Suppressor macrophage treated with lipopolysaccharide for 1 hour (primary cell): ENCODE results near the gene SRMS.

Experiments
- DNase-seq, 3 donors: peaks; one replicate each; pipeline ENCODE4 v3.0.0-alpha.2; 2020 to 2022

SRMS gene, protein sequence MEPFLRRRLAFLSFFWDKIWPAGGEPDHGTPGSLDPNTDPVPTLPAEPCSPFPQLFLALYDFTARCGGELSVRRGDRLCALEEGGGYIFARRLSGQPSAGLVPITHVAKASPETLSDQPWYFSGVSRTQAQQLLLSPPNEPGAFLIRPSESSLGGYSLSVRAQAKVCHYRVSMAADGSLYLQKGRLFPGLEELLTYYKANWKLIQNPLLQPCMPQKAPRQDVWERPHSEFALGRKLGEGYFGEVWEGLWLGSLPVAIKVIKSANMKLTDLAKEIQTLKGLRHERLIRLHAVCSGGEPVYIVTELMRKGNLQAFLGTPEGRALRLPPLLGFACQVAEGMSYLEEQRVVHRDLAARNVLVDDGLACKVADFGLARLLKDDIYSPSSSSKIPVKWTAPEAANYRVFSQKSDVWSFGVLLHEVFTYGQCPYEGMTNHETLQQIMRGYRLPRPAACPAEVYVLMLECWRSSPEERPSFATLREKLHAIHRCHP

DNA sequence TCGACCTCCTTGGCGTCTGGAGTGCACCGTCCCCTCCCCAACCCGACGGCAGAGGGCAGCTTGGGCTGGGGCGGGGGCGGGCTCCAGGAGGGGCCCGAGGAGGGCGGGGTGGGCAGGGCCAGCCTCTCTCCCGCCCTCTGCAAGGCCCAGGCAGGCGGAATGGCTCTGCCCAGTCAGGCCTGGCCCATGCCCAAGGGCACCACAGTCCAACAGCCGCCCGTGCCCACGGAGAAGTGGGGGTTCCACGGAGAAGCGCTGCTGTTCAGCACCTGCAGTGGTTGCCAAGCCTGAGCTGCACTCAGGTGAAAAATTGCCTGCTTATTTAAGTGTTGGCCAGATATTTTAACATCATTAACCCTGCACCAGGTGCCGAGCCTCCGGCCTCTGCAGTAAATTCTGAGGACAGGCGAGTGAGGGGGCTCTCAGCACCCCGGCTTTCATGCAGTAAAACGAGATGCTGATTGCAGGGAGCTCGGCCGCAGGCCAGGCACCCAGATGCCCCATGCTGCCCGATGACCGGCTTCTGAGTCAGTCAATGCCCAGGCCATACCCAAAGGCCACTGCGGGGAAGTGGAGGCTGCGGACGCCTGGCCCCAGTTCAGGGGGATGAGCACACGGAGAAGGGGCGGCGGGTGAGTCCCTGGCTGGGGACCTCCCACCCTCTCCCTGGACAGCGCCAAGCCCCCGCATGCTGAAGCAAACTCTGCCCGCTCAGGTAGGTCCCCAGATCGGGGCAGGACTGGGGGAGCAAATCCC is at the start of gene SRMS:
Gene SRMS (minus strand): TSS at position 25 of the 756 bp plus-strand sequence. CDS start 286 bp downstream, outside the sequence.
- DNase-seq, result no peak

DNA sequence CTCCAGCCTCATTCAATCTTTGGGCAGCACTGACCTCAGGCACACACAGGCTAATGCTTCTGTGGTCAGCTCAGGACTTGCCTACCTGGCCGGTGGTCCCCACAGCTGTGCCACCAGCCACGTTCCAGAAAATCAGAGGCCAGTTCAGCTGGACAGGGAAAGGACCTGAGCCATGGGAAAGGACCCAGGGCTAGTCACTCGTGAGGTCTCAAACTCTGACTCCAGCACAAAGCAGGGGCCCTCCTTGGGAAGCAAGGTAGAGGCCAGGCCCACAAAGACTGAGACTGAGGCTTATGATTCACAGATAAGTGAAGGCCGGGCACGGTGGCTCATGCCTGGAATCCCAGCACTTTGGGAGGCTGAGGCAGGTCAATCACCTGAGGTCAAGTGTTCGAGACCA is 48.9 kb upstream of the SRMS start:
- no peak for DNase-seq

DNA sequence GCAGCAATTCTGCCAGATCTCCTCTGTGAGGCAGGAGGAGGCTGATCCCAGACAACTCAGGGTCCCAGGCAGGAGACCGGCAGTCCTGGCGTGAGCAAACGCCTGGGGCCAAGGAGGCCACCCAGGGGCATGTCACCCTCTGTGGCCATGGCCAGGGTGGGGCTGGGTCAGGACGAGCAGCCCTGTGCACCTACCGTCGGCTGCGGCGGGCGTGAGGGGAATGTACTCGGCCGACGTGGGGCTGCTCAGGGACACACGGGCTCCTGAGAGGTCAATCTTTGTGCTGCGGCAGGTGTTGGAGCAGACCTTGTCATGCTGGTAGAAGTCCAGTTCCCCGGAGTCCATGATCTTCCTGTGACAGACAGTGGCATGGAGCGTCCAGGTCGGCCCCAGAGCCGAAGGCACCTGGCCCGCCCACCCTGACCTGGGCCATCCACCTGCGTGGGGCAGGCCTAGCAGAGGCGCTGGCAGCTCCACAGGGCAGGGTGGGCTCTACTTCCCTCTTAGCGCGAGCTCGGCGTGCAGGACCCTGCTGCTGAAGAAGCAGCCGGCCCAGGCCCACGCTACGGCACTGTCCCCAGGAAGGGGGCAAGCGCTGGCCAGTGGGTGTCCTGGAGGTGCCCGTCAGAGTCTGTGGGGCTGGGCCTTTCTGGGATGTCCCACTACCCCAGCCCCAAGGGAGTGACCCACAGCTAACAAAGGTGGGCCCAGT is 48.0 kb upstream of the SRMS start:
- no peak for DNase-seq

DNA sequence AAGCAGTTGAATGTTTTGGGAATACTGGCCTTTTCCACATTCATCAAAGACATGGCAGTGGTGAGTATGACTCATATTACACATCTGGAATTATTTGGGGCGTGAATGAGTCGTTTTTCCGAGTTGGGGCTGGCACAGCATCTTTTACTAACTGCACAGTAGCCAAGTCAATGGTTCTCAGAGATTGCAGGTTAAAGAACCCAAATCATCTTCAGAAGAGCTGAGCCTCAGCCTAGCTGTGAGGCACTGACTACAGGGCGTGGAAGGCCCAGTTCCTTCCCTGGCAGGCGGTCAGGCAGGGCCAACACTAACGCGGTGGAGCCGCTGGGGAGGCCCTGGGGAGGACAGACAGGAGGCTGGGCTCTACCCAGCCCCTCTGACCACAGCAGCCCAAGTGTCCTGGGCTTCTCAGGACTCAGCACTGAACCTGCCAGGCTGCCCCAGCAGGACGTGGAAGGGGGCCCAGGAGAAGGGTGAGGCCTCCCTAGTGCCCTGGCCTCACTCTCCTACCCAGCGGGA is 46.6 kb upstream of the SRMS start:
- DNase-seq, result no peak

DNA sequence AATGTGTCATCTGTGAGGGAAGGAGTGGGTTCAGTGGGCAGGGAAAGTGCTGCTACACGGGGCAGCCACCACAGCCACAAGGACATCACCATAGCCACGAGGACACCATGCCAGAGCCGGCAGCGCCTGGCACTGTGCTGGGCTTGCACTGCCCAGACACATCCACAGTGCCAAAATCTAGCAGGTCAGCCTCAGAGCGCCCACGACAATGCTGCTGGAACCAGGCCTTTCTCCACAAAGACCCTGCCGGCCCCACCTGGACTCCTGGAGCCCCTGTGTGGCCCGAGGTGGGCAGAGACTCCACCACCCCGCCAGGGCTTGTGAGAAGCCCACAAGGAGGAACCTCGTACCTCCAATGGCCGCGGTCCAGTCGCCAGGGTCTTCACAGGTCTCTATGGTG is 45.1 kb upstream of the SRMS start:
- no peak for DNase-seq

DNA sequence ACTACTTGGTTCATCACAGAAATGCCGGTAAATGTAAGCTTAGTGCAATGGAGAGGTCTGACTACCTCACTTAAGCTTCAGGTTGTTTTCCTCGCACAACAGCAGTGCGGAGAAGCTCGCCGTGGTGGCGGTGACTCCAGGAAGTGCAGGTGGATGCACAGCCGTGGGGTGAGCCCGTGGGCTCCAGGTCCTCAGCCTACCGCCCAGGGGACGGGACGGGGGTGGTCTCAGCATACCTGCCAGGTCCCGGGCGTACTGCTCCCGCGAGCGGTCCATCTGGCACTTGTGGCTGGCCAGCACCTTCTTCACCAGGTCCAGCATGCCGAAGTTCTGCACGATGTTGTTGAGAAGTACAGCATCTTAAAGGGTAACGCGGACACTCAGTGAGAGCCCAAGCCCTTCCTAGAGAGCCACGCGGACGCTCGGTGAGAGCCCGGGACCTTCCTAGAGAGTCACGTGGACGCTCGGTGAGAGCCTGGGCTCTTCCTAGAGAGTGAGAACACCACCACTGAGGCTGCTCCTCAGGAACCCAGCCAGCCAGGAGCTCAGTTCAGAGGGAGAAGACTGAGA is 44.3 kb upstream of the SRMS start:
- DNase-seq, result no peak

DNA sequence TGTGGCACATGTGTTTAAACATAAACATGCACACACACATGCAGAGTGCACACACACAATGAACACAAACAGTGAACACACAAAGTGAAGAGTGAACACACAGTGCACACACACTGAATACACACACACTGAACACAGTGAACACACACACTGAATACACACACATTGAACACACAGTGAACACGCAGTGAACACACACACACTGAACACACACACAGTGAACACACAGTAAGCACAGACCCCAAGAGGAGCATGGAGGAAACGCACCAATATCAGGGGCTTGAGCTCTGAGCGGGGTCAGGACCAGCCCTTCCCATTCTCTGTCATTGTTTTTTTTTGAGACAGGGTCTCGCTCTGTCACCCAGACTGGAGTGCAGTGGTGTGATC is 43.6 kb upstream of the SRMS start:
- DNase-seq, result no peak

DNA sequence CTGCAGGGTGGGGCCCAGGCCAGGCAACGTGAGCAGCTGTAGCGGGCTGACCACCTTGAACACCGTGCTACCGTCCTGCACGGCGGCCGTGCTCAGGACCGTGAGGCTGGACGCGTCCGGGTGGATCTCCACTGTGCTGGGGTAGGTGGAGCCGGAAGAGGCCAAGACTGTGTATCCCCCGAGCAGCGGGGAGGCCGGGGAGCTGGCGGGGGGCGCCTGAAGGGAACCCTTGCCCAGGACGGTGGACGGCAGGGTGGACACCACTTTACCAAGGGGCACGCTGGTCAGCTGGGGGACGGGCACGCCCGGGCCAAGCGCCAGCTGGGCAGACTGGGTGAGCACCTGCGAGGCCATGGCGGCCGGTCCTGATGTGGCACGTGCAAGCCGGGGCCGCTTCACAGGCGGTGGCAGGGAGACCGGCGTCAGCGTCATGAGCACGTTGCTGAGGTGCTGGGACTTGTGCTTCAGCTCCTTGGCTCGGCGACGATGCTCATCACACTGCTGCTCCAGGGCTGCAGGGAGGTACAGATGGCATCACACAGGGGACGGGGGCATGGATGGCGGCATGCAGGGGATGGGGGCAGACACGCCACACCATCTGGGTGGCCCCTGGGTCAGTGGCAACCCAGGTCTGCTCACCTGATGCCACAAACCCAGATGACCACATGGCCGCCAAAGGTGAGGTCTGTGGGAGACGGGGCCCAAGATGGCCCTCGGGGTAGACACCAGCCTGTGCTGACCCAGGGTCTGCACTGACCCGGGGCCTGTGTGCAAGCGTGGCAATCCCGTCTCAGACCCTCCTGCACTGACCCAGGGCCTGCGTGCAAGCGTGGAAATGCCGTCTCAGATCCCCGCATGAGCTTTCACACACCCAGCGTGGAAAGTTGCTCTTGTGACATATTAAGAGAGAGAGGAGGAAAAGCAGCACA is 42.9 kb upstream of the SRMS start:
- no peak for DNase-seq

DNA sequence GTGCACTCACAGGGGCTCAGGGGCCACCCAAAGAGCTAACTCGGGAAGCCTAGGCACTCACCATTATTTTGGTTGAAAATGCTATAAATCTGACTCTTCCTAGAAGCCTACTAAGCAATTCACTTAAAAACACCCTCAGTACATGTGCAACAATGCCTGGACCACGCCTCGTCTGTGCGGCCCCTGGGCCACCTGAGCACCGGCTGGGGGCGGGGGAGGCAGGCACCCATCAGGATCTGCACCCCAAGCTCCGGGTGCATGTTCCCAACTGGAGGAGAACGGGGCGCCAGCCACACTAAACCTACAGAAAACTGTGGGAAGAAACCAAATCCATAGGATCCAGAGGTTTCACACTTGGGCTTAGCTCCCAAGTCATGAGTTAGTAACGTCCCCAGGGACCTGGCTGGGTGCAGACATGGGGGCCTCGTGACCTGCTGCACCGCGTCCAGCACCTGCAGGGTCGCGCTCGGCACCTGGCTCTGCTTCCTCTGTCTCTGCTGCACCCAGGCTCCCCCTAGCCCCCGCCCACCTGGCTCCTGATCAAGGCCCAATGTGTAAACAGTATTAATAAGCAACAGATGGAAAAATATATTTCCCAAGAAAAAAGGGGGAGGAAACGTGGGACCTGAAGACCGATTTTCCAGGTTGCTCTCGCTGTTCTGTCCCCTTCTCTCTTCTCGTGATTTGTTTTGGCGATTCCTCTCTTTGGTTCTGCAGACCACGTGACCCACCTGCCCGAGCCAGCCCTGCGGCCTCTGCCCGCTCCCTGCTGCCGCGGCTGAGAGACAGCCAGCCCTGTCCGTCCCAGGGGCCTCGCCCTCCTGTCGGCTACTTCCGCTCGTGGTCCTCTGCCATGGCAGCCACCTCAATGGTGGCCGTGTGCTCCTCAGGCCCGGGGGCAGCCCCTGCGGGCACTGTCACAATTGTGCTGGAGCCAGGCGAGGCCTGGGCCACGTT is 42.0 kb upstream of the SRMS start:
- no peak for DNase-seq

DNA sequence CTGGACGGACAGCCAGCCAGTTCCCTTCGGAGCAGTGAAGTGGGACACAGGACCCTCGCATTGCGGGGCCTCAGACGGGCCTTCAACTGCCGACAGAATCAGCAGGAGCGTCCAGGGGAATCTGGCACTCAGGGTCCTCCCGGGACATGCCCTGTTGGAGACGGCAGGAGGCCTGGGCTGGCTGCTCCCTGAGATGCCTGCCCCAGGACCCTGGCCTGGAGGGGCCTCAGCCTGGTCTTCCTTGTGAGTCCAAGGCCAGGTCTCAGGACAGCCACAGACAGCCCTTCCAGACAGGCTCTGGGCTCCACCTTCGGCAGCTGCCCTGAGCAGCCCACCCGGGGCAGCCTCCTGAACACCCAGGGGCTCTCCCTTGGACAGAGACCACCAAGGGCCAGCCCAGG is 41.1 kb upstream of the SRMS start:
- DNase-seq, result no peak

DNA sequence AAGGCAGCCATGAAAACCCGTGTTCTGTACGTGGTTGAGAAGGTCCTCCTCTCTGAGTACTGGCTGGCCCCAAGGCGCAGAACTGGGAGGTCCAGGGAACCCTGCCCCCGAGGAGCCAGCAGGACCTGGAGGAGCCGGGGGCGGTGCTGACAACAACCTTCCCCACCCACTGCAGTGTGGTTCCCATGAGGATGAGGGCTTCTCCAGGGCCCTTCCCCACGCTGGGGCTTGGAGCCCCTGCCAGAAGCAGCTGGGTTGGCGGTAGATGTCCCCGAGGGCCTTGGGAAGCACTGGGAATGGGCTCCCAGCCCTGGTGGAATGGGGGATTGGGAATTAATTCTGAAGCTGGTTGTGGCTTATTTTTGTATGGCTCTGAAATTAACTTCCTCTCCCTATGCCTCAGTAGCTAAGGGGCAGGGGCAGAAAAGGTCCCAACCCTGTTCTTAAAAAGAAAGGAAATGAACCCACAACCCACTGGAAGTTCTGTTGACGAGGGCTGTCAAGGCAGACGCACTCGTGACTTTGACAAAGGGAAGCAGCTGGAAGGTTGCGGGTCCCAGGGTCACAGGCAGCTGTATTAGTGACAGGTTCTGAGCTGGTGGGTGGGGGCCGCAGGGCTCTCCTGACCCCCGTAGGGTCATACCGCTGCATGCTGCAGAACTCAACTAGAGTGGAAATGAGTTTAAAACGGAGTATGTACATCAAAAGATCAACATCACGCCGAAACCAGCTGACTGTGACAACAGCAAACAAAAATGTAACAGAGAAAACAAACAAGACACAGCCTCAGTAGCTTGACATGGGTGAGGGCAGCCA is 40.4 kb upstream of the SRMS start:
- peak; percentile 59 to 65 (median 64) for DNase-seq

DNA sequence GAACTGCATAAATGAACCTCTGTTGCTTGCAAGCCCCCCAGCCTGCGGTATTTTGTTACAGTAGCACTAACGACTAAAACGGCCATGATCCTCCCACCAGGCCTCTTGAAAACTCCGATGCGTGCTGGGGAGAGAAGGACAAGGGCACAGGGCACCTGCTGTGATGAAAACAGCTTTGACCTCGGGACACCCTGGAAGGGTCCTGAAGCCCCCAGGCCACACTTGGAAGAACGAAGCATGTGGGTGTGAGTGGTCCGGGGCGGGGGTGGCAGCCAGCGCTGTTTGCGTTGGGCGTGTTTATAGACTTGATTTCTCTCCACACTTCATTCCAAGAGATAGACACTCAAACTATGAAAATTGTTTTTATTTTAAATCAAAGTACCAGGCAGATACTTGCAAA is 39.7 kb upstream of the SRMS start:
- no peak for DNase-seq

DNA sequence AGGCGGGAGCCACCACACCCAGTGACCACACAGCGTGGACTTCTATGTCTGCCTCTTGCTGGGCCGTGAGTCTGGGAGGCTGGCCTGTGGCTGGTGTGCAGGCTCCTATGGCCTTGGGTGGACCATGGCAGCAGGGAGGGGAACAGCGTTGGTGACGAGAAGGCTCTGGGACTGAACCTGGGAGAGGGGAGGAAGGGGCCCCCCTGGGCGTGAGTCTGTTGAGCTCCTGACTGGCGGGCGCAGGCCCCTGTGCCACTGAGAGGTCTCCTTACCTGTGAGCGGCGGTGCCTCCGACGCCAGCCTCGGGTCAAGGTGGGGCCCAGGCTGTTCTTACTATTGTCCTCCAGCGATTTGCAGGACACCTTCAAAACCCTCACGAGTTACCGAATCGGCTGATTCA is 39.2 kb upstream of the SRMS start:
- DNase-seq, result no peak

DNA sequence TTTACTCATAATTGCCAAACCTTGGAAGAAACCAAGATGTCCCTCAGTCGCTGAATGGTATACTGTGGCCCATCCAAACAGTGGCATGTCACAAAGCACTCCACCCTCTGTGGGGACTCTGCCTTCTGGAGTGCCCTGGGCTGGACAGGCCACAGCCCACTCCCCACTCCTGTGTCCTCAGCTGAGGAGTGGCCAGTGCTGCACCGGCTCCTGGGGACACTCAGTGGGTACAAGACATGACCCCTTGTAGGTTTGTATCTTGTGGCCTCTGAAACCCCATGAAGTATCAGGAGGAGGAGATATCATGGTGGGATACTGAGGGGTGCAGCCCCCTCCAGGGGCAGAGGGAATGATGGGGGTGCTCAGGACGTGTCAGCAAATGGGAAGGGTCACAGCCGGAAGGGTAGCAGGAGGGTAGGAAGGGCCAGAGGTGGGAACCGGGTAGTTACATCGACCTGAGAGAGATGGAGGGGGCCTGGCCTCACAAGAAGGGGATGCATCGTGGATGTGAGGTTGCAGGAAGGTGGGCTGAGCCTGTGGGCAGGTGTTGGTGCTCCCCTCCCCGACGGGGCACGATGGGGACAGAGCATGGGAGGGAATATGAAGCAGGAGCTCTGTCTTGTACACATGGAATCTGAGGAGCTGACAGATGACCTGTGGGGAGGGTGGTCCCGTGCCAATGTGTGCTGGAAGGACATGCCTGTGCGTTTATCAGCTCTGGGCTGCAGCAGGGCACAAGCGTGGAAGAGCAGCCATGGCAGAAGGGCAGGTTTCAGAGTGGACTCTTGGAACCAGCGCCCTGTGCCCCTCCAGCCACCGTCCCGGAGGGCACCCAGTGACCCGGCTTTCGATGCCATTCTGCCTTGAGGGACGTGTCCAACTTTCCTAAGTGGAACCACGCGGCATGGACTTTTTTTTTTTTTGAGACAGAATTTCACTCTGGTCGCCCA is 38.3 kb upstream of the SRMS start:
- DNase-seq, result no peak

DNA sequence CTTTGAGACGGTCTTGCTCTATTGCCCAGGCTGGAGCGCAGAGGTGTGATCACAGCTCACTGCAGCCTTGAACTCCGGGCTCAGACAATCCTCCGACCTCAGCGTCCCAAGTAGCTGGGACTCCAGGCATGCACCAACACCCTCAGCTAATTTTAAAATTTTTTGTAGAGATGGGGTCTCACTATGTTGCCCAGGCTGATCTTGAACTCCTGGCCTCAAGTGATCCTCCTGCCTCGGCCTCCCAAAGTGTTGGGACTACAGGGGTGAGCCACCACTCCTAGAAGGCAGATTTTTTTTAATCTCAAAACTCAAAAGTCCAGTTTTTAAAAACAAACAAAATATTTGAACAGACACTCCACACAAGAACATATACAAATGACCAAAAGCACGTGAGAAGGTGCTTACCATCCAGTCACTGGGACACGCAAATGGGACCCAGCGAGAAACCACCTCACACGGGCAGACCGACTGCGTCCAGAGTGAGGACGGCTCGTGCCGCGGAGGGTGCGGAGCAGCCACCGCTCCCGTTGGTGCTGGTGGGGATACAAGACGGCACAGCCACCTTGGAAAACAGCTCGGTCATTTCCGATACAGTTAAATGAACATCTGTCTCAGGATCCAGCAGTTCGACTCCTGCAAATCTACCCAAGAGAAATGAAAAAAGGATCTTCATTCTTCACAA is 35.0 kb upstream of the SRMS start:
- DNase-seq, result no peak

DNA sequence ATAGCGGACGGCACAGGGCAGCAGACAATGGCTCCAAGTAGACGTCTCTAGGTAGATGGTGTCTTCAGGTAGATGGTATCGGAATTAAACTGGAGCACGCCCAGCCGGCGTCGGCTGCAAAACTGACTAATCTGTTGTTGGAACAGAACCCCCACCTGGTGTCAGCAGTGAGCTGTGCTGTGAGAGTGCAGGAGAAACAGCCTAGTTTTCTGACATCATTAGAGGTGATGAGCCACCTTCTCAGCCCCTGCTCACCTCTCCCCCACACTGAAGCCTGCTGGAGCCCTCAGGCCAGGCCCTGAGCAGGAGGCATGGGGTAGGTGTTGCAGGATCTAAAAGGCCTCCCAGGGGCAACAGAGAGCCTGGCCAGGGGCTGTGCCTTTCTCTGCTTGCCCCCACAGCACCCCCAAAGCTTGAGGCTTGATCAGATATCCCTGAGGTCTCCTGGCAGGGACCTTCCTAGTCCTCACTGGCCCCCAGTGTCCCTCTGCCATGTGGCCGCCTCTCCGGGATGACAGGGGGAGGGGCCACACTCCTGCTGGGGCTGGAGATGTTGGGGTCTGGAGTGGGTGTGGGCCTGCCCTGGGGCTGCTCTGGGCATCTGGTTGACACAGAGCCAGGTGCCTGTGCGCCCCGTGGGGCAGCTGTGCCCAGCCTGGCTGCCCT is 33.4 kb upstream of the SRMS start:
- DNase-seq, result peak; percentile 49 to 72 (median 55)

DNA sequence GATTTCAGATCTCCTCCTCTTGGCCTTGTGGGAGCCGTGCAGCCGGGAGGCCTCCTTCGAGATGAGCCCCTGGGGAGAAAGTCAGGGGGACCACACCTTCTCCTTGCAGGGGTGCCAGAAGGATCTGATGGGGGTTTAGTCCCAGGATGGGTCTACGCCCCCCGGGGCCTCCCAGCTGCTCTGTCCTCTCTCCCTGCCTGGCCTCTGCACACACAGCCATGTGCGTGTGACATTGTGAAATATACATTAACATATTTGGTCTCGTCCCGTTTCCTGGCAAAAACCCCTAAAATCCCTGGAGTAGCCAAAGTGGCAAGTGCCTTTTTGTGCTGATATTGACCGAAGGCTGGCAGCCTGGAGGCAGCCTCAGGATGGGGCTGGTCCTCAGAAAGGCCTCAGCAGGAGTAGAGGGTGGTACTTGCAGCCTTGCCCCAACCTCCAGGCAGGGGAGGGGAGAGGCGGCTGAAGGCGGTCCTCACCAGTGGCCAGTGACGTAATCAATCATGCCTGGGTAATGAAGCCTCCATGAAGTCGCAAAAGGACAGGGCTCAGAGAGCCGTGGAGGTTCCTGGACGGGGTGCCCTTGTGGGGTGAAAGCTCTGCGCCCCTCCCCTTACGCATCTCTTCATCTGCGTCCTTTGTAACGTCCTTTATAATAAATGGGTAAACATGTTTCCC is 31.6 kb upstream of the SRMS start:
- DNase-seq, result peak; percentile 80 to 83 (median 82)
